HEK293 (cell line): ENCODE data around the gene OR1B1.

Experiments
- CTCF ChIA-PET: fragments of 350-600 bp; formaldehyde crosslinking; extraction: SDS; loops from one replicate; lab custom pipeline; 2021; ENCODE audit warnings: antibody characterized with exemption; lab: Yijun Ruan, JAX
- POLR2A ChIA-PET: fragments of 300-600 bp; formaldehyde crosslinking; extraction: SDS; loops from one replicate; lab custom pipeline; 2020; ENCODE audit warnings: antibody characterized with exemption, inconsistent platforms; lab: Yijun Ruan, JAX
- H3K27ac ChIP-seq: fragments of 200-500 bp; sonication (Bioruptor generic); 2 replicates; pipeline ENCODE4 v1.5.1; 2014; ENCODE audit warnings: low read depth, low read length, control low read depth, inconsistent platforms; ENCODE audit errors: extremely low read depth
- H3K36me3 ChIP-seq, 2 experiments: fragments of 200-500 bp in 1 of 2; sonication (Bioruptor generic) in 1 of 2; 1 replicate in 1 of 2; 2 replicates in 1 of 2; pipeline ENCODE4 v1.5.1; 2014 to 2017; ENCODE audit warnings: inconsistent platforms in 2 of 2, low read length in 2 of 2; ENCODE audit not compliant: control insufficient read depth in 2 of 2, insufficient read depth in 1 of 2
- H3K4me1 ChIP-seq: fragments of 200-500 bp; sonication (Bioruptor generic); 2 replicates; pipeline ENCODE4 v1.5.1; 2014; ENCODE audit warnings: mild to moderate bottlenecking, low read length, inconsistent platforms; ENCODE audit not compliant: control insufficient read depth, insufficient read depth
- H3K4me3 ChIP-seq: 2 replicates; pipeline ENCODE4 v1.5.1; 2011; ENCODE audit warnings: low read depth, mild to moderate bottlenecking, control low read depth, low read length, moderate library complexity
- H3K9me3 ChIP-seq: fragments of 200-500 bp; sonication (Bioruptor generic); 2 replicates; pipeline ENCODE4 v1.5.1; 2014; ENCODE audit warnings: low read depth, low read length, inconsistent platforms; ENCODE audit not compliant: control insufficient read depth, insufficient read depth
- CTCF ChIP-seq: fragments of 450-650 bp; formaldehyde crosslinking; IDR thresholded peaks from 2 replicates; pipeline ENCODE4 v1.5.1; 2016; ENCODE audit warnings: missing biosample characterization, missing genetic modification characterization
- HOXD13 ChIP-seq: sonication (generic); formaldehyde crosslinking; IDR thresholded peaks from 2 replicates; pipeline ENCODE4 v1.8.0; 2022; ENCODE audit warnings: missing genetic modification reagents, borderline replicate concordance
- KLF1 ChIP-seq: fragments of 450-650 bp; formaldehyde crosslinking; IDR thresholded peaks from 2 replicates; pipeline ENCODE4 v1.5.1; 2016; ENCODE audit warnings: missing biosample characterization, missing genetic modification characterization
- SALL2 ChIP-seq: fragments of 450-650 bp; formaldehyde crosslinking; IDR thresholded peaks from 2 replicates; pipeline ENCODE4 v1.5.0; 2017; ENCODE audit warnings: missing biosample characterization, mild to moderate bottlenecking, missing genetic modification characterization, borderline replicate concordance
- SP2 ChIP-seq: fragments of 450-650 bp; formaldehyde crosslinking; IDR thresholded peaks from 2 replicates; pipeline ENCODE4 v1.5.1; 2016; ENCODE audit warnings: missing biosample characterization, missing genetic modification characterization
- SP7 ChIP-seq: fragments of 450-650 bp; formaldehyde crosslinking; IDR thresholded peaks from 2 replicates; pipeline ENCODE4 v1.5.1; 2016; ENCODE audit warnings: missing biosample characterization, missing genetic modification characterization
- ZBTB7A ChIP-seq: fragments of 450-650 bp; formaldehyde crosslinking; IDR thresholded peaks from 2 replicates; pipeline ENCODE4 v1.5.1; 2016; ENCODE audit warnings: low read depth, missing biosample characterization, missing genetic modification characterization
- ZFHX2 ChIP-seq: fragments of 450-650 bp; formaldehyde crosslinking; conservative IDR thresholded peaks from 2 replicates; pipeline ENCODE4 v1.5.1; 2016; ENCODE audit warnings: missing biosample characterization, missing genetic modification characterization
- ZFP41 ChIP-seq: fragments of 450-650 bp; formaldehyde crosslinking; IDR thresholded peaks from 2 replicates; pipeline ENCODE4 v1.5.1; 2016; ENCODE audit warnings: missing biosample characterization, missing genetic modification characterization, borderline replicate concordance
- ZNF148 ChIP-seq: fragments of 450-650 bp; formaldehyde crosslinking; IDR thresholded peaks from 2 replicates; pipeline ENCODE4 v1.5.0; 2017; ENCODE audit warnings: missing biosample characterization, missing genetic modification characterization, borderline replicate concordance
- ZNF184 ChIP-seq: fragments of 450-650 bp; IDR thresholded peaks from 2 replicates; pipeline ENCODE4 v1.5.1; 2018; ENCODE audit warnings: missing biosample characterization, mild to moderate bottlenecking, missing genetic modification characterization
- ZNF19 ChIP-seq: fragments of 450-650 bp; formaldehyde crosslinking; IDR thresholded peaks from 2 replicates; pipeline ENCODE4; 2016; ENCODE audit warnings: missing biosample characterization, missing genetic modification characterization, low read depth
- ZNF214 ChIP-seq: fragments of 450-650 bp; formaldehyde crosslinking; IDR thresholded peaks from 2 replicates; pipeline ENCODE4 v1.5.1; 2017; ENCODE audit warnings: missing biosample characterization, mild to moderate bottlenecking, missing genetic modification characterization, borderline replicate concordance
- ZNF26 ChIP-seq: fragments of 450-650 bp; formaldehyde crosslinking; IDR thresholded peaks from 2 replicates; pipeline ENCODE4 v1.5.1; 2016; ENCODE audit warnings: missing biosample characterization, missing genetic modification characterization
- ZNF266 ChIP-seq: fragments of 450-650 bp; formaldehyde crosslinking; IDR thresholded peaks from 2 replicates; pipeline ENCODE4 v1.5.1; 2016; ENCODE audit warnings: missing biosample characterization, missing genetic modification characterization, low read depth
- ZNF324 ChIP-seq: fragments of 450-650 bp; formaldehyde crosslinking; IDR thresholded peaks from 2 replicates; pipeline ENCODE4 v1.5.1; 2016; ENCODE audit warnings: missing biosample characterization, missing genetic modification characterization
- ZNF341 ChIP-seq: fragments of 450-650 bp; formaldehyde crosslinking; IDR thresholded peaks from 2 replicates; pipeline ENCODE4; 2016; ENCODE audit warnings: low read depth, missing biosample characterization, missing genetic modification characterization
- ZNF433 ChIP-seq: fragments of 450-650 bp; formaldehyde crosslinking; IDR thresholded peaks from 2 replicates; pipeline ENCODE4 v1.5.1; 2016; ENCODE audit warnings: missing biosample characterization, missing genetic modification characterization, low read depth
- ZNF510 ChIP-seq: fragments of 450-650 bp; formaldehyde crosslinking; IDR thresholded peaks from 2 replicates; pipeline ENCODE4 v1.5.1; 2018; ENCODE audit warnings: mild to moderate bottlenecking, missing genetic modification characterization, missing biosample characterization; ENCODE audit not compliant: insufficient replicate concordance
- ZNF514 ChIP-seq: fragments of 450-650 bp; formaldehyde crosslinking; IDR thresholded peaks from 2 replicates; pipeline ENCODE4 v1.5.1; 2016; ENCODE audit warnings: missing biosample characterization, missing genetic modification characterization
- ZNF529 ChIP-seq: fragments of 450-650 bp; formaldehyde crosslinking; IDR thresholded peaks from 2 replicates; pipeline ENCODE4 v1.5.1; 2017; ENCODE audit warnings: missing genetic modification characterization, missing biosample characterization; ENCODE audit not compliant: insufficient replicate concordance
- ZNF555 ChIP-seq: fragments of 450-650 bp; formaldehyde crosslinking; conservative IDR thresholded peaks from 2 replicates; pipeline ENCODE4 v1.5.1; 2017; ENCODE audit warnings: missing biosample characterization, mild to moderate bottlenecking, missing genetic modification characterization, inconsistent platforms
- ZNF660 ChIP-seq: fragments of 450-650 bp; IDR thresholded peaks from 2 replicates; pipeline ENCODE4 v1.5.1; 2018; ENCODE audit warnings: missing biosample characterization, mild to moderate bottlenecking, missing genetic modification characterization
- ZNF664 ChIP-seq: fragments of 450-650 bp; formaldehyde crosslinking; IDR thresholded peaks from 2 replicates; pipeline ENCODE4 v1.5.1; 2016; ENCODE audit warnings: missing biosample characterization, missing genetic modification characterization
- ZSCAN5A ChIP-seq: fragments of 450-650 bp; formaldehyde crosslinking; IDR thresholded peaks from 2 replicates; pipeline ENCODE4 v1.5.1; 2016; ENCODE audit warnings: missing biosample characterization, missing genetic modification characterization
- TF ChIP-seq, protein P1 (sequence below): fragments of 450-650 bp; formaldehyde crosslinking; IDR thresholded peaks from 2 replicates; pipeline ENCODE4 v1.5.1; 2017; ENCODE audit warnings: missing biosample characterization, missing genetic modification characterization

The OR1B1 gene

DNA sequence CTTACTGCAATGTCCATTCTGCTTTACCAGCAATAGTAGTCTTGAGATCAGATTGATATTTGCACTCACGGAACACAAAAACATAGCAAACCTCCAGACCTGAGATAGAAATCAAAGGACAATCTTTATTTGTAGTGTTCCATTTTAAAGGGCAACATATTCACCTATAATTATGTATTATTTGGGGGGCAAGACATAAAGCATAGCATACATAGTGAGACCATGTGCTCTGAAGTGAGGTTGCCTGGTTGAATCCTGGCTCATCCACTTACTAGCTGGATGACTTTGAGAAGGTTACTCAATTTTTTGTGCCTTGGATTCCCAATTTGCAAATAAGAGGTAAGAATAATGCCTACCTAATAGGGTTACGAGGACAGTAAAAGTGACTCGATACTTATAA, at the start of gene OR1B1:
TSS of gene OR1B1 (minus strand) at position 101 of the 400 bp plus-strand sequence.
- H3K4me1 ChIP-seq, result no peaks in the 10 kb centered on the region
- ChIA-PET CTCF (no interaction called here), POLR2A (no interaction called here)
- no peaks in the 10 kb centered on the region for H3K36me3 ChIP-seq
- H3K4me3 ChIP-seq, result no peak within 1 kb of the TSS
- no peak within 1 kb of the TSS for H3K27ac ChIP-seq
- H3K9me3 ChIP-seq, result no peaks in the 10 kb centered on the region
- TF ChIP-seq ZNF341, result no peak
- TF ChIP-seq ZNF148 (tag by site-specific recombination), result no peak
- TF ChIP-seq HOXD13, result no peak
- TF ChIP-seq ZSCAN5A (tag by site-specific recombination), result no peak
- TF ChIP-seq ZNF184 (tag by site-specific recombination), result no peak
- TF ChIP-seq ZNF266 (tag by site-specific recombination), result no peak
- TF ChIP-seq ZNF433 (tag by site-specific recombination), result no peak
- TF ChIP-seq ZNF324, result no peak

DNA sequence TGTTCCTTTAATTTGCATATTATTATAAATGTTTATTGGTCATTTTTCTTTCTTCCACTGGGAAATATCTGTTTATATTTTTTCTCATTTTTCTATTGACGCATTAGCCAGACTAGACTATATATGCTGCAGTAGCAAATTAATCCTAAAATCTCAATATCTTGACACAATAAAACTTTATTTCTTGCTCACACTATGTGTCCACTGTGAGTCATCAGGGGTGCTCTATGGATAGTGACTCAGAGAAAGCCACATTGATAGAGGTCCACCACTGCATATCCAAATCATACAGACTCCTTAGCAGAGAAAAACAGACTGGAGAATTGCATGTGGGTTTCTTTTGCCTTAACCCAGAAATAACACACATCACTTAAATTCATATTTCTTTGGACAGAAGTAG, 38.3 kb upstream of the OR1B1 start:
- Histone ChIP-seq H3K27ac (no peak overlapping the region), H3K9me3 (no peaks in the 10 kb centered on the region), H3K4me1 (no peaks in the 10 kb centered on the region), H3K36me3 (no peaks in the 10 kb centered on the region), H3K4me3 (no peak overlapping the region)
- POLR2A ChIA-PET, result no interaction called here
- CTCF ChIA-PET, result no interaction called here
- TF ChIP-seq ZNF510 (tag by site-specific recombination), result no peak
- TF ChIP-seq, protein P1, sequence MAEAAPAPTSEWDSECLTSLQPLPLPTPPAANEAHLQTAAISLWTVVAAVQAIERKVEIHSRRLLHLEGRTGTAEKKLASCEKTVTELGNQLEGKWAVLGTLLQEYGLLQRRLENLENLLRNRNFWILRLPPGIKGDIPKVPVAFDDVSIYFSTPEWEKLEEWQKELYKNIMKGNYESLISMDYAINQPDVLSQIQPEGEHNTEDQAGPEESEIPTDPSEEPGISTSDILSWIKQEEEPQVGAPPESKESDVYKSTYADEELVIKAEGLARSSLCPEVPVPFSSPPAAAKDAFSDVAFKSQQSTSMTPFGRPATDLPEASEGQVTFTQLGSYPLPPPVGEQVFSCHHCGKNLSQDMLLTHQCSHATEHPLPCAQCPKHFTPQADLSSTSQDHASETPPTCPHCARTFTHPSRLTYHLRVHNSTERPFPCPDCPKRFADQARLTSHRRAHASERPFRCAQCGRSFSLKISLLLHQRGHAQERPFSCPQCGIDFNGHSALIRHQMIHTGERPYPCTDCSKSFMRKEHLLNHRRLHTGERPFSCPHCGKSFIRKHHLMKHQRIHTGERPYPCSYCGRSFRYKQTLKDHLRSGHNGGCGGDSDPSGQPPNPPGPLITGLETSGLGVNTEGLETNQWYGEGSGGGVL (tag by site-specific recombination), result no peak
- no peak for TF ChIP-seq ZNF555 (tag by site-specific recombination)
- no peak for TF ChIP-seq ZFP41 (tag by site-specific recombination)
- no peak for TF ChIP-seq ZNF529 (tag by site-specific recombination)
- TF ChIP-seq ZNF26, result no peak
- no peak for TF ChIP-seq ZNF664
- no peak for TF ChIP-seq ZBTB7A (tag by site-specific recombination)
- no peak for TF ChIP-seq SP7 (tag by site-specific recombination)
- TF ChIP-seq ZFHX2, result no peak
- TF ChIP-seq ZNF19, result no peak
- TF ChIP-seq SP2 (tag by site-specific recombination), result no peak
- TF ChIP-seq KLF1 (tag by site-specific recombination), result no peak
- no peak for TF ChIP-seq SALL2 (tag by site-specific recombination)
- TF ChIP-seq ZNF514 (tag by site-specific recombination), result no peak
- no peak for TF ChIP-seq ZNF214 (tag by site-specific recombination)
- TF ChIP-seq ZNF660, result no peak
- TF ChIP-seq CTCF (tag by site-specific recombination), result no peak
